GM12878 (cell line): ENCODE results near the gene CTNNA2.

Experiments
- ATF2 ChIP-seq: IDR thresholded peaks from 2 replicates; pipeline ENCODE4 v1.6.1; 2012; ENCODE audit warnings: low read length, inconsistent platforms
- ATF3 ChIP-seq: IDR thresholded peaks from 2 replicates; pipeline ENCODE4 v1.6.1; 2011; ENCODE audit warnings: low read depth, mild to moderate bottlenecking, low read length, moderate library complexity, borderline replicate concordance; ENCODE audit errors: extremely low read depth
- BRCA1 ChIP-seq: IDR thresholded peaks from 2 replicates; pipeline ENCODE4 v1.6.1; 2011; ENCODE audit warnings: low read depth, low read length, improper control_type of control experiment
- CBFB ChIP-seq: IDR thresholded peaks from 2 replicates; pipeline ENCODE4 v1.6.1; 2016; ENCODE audit warnings: antibody characterized with exemption, low read depth
- CBX3 ChIP-seq: fragments of 200-600 bp; sonication (generic); IDR thresholded peaks from 2 replicates; pipeline ENCODE4 v1.6.1; 2016; ENCODE audit warnings: low read depth, borderline replicate concordance
- CREB1 ChIP-seq: IDR thresholded peaks from 2 replicates; pipeline ENCODE4 v1.6.1; 2012; ENCODE audit warnings: low read depth, mild to moderate bottlenecking, inconsistent platforms
- CREM ChIP-seq: IDR thresholded peaks from 2 replicates; pipeline ENCODE4 v1.6.1; 2014; ENCODE audit warnings: antibody characterized with exemption, low read depth
- CTCF ChIP-seq, 3 experiments: IDR thresholded peaks in 2 of 3; conservative IDR thresholded peaks in 1 of 3; 2 replicates each; pipeline ENCODE4 v1.5.1; 2011; ENCODE audit warnings: low read depth in 3 of 3, low read length in 3 of 3, mild to moderate bottlenecking in 3 of 3, control low read depth in 2 of 3, moderate library complexity in 2 of 3, inconsistent platforms in 1 of 3, mixed read lengths in 1 of 3; ENCODE audit not compliant: control insufficient read depth in 2 of 3, insufficient read depth in 1 of 3; ENCODE audit errors: extremely low read depth in 1 of 3
- ESRRA ChIP-seq: IDR thresholded peaks from 2 replicates; pipeline ENCODE4 v1.6.1; 2012; ENCODE audit warnings: mild to moderate bottlenecking, low read length, improper control_type of control experiment
- HCFC1 ChIP-seq: fragments of 150-350 bp; IDR thresholded peaks from 2 replicates; pipeline ENCODE4 v1.6.1; 2014; ENCODE audit warnings: low read length
- POLR2A ChIP-seq: IDR thresholded peaks from 2 replicates; pipeline ENCODE4 v1.6.1; 2011; ENCODE audit warnings: low read depth, mild to moderate bottlenecking, low read length
- SREBF1 ChIP-seq: IDR thresholded peaks from 2 replicates; pipeline ENCODE4 v1.6.1; 2012; ENCODE audit warnings: mild to moderate bottlenecking, low read length
- USF2 ChIP-seq: IDR thresholded peaks from 2 replicates; pipeline ENCODE4 v1.6.1; 2011; ENCODE audit warnings: low read depth, low read length, improper control_type of control experiment, borderline replicate concordance

GRCh38 chr2:80643598-80643997 is 1130.7 kb downstream of the CTNNA2 start:
- no peak for TF ChIP-seq CBFB
- TF ChIP-seq ESRRA = no peak
- TF ChIP-seq ATF2 = no peak
- TF ChIP-seq CTCF (IDR thresholded peaks at IDR 0.05 in 2 of 3, conservative IDR thresholded peaks at IDR 0.05 in 1 of 3; ENCODE audit: control insufficient read depth in 2 of 3, extremely low read depth in 1 of 3, insufficient read depth in 1 of 3, low read depth in 3 of 3, low read length in 3 of 3) = no peak
- no peak for TF ChIP-seq POLR2A
- no peak for TF ChIP-seq CREB1
- no peak for TF ChIP-seq USF2
- TF ChIP-seq ATF3 = no peak
- no peak for TF ChIP-seq BRCA1
- TF ChIP-seq HCFC1 = no peak
- TF ChIP-seq CREM = no peak
- no peak for TF ChIP-seq CBX3
- TF ChIP-seq SREBF1 = no peak
